Fibroblast of pulmonary artery (primary cell): ENCODE measurements around the gene RAB39A.
A peak's percentile ranks its signal among the peaks of the same experiment; 100 is the strongest.
"Not testable (repeated sequence)": the region's sequence is repeated elsewhere in the genome, so short reads cannot be mapped to it uniquely, and the experiment has no call there.

Experiments
- DNase-seq: peaks from one replicate; pipeline ENCODE4 v3.0.0-alpha.2; 2010; ENCODE audit warnings: low read depth
- H3K4me3 ChIP-seq: replicated peaks from 2 replicates; pipeline ENCODE4 v1.5.1; 2011; ENCODE audit warnings: low read depth, mild to moderate bottlenecking, control low read depth, low read length, moderate library complexity
- CTCF ChIP-seq: IDR thresholded peaks from 2 replicates; pipeline ENCODE4 v1.5.1; 2011; ENCODE audit warnings: mild to moderate bottlenecking, control low read depth, low read length, inconsistent platforms; ENCODE audit errors: missing control alignments

RAB39A gene, protein sequence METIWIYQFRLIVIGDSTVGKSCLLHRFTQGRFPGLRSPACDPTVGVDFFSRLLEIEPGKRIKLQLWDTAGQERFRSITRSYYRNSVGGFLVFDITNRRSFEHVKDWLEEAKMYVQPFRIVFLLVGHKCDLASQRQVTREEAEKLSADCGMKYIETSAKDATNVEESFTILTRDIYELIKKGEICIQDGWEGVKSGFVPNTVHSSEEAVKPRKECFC

GRCh38 chr11:107928046-107928766 is at the start of gene RAB39A:
Gene RAB39A (plus strand): TSS chr11:107928448. CDS start chr11:107928569, 121 bp downstream.
- no peak for TF ChIP-seq CTCF
- peak within 1 kb of the TSS; percentile 39 for H3K4me3 ChIP-seq
- peak; percentile 90 for DNase-seq

DNA sequence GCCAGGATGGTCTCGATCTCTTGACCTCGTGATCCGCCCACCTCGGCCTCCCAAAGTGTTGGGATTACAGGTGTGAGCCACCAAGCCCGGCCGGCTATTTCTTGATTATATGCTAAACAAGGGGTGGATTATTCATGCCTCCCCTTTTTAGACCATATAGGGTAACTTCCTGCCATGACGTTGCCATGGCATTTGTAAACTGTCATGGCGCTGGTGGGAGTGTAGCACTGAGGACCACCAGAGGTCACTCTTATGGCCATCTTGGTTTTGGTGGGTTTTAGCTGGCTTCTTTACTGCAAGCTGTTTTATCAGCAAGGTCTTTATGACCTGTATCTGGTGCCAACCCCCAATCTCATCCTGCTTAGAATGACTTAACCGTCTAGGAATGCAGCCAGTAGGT is 46.8 kb upstream of the RAB39A start:
- not testable (repeated sequence) for DNase-seq

DNA sequence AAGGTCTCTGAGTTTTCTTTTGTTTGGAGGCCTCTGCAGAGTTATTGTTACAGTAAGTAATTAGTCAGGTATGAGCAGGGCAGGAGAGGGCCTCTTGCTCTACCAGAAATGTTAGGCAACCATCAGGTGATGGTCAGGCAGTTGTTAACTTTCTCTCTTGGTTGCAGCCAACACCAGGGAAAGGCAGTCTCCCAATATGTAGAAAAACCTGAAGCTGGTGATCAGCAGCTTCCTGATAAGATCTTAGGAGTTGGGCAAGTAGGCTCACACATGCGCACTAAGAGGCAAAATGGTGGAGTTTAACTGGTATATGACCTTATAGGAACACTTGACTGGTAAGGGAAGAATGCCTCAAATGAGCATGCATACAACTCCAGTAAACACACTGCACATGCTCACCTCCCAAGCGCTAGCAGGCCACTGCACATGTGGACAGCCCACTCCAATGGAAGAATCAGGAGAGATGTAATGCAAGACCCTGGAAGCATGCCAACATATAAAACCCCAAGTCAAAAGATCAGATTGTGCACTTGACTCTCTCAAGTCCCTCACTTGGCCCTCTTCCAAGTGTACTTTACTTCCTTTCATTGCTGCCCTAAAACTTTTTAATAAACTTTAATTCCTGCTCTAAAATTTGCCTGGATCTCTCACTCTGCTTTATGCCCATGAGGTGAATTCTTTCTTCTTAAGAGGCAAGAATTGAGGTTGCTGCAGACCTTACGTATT is 46.0 kb upstream of the RAB39A start:
- no peak for TF ChIP-seq CTCF
- DNase-seq, result no peak
- H3K4me3 ChIP-seq, result no peak overlapping the region

More for the DNA sequence above, 46.8 kb upstream of the RAB39A start:
- H3K4me3 ChIP-seq, result not testable (repeated sequence)

- TF ChIP-seq CTCF, result peak; percentile 73
- no peak overlapping the region for H3K4me3 ChIP-seq
- DNase-seq, result peak; percentile 72
Observed at GRCh38 chr11:107898270-107898669, 30.0 kb upstream of the RAB39A start.

DNA sequence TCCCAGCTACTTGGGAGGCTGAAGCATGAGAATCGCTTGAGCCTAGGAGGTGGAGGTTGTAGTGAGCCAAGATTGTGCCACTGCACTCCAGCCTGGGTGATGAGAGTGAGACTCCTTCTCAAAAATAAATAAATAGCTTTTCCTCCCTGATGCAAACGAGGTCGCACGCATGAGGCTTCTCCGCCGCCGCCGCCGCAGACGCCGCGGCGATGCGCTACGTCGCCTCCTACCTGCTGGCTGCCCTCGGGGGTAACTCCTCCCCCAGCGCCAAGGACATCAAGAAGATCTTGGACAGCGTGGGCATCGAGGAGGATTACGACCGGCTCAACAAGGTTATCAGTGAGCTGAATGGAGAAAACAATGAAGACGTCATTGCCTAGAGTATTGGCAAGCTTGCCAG is 20.0 kb upstream of the RAB39A start:
- DNase-seq, result no peak
- H3K4me3 ChIP-seq, result no peak overlapping the region
- TF ChIP-seq CTCF, result no peak

GRCh38 chr11:107912415-107912814 is 15.8 kb upstream of the RAB39A start:
- DNase-seq, H3K4me3 ChIP-seq: not testable (repeated sequence)

- no peak overlapping the region for H3K4me3 ChIP-seq
- no peak for TF ChIP-seq CTCF
- DNase-seq, result no peak
Observed at GRCh38 chr11:107915229-107915628, 13.0 kb upstream of the RAB39A start.
